ENCODE data around the gene SESN1.

DNA sequence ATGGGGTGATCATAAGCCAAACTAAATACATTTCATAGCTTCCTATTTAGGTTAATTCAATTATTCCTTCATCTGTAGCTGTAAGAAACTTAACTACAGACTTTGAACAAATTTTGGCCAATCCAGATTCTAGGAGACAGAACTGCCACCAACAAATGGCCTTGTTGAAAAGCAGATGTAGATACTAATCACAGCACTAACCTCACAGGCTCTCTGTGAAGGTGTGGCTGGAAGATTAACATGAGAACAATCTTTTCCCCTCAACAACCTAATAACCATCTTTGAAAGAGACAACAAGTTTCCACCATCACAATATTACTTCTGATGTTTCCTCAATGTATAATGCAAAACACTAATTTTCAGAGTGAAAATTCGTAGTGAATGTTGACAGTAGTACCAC, 87.8 kb downstream of the SESN1 start:
- TF ChIP-seq, protein P1, sequence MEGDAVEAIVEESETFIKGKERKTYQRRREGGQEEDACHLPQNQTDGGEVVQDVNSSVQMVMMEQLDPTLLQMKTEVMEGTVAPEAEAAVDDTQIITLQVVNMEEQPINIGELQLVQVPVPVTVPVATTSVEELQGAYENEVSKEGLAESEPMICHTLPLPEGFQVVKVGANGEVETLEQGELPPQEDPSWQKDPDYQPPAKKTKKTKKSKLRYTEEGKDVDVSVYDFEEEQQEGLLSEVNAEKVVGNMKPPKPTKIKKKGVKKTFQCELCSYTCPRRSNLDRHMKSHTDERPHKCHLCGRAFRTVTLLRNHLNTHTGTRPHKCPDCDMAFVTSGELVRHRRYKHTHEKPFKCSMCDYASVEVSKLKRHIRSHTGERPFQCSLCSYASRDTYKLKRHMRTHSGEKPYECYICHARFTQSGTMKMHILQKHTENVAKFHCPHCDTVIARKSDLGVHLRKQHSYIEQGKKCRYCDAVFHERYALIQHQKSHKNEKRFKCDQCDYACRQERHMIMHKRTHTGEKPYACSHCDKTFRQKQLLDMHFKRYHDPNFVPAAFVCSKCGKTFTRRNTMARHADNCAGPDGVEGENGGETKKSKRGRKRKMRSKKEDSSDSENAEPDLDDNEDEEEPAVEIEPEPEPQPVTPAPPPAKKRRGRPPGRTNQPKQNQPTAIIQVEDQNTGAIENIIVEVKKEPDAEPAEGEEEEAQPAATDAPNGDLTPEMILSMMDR (IDR thresholded peaks at IDR 0.05), result no peak
- no peak for TF ChIP-seq EZH2phosphoT487 (IDR thresholded peaks at IDR 0.05)
- TF ChIP-seq EZH2 (IDR thresholded peaks at IDR 0.05), result no peak

Measured in neural progenitor cell (in vitro differentiated cells).